KMS-11 (cell line): ENCODE results near the gene ZNF81.
"Not testable (repeated sequence)": the region's sequence is repeated elsewhere in the genome, so short reads cannot be mapped to it uniquely, and the experiment has no call there.

Experiments
- H2AFZ ChIP-seq: fragments of 200-600 bp; sonication (generic); 2 replicates; pipeline ENCODE4 v1.6.1; 2016; ENCODE audit warnings: antibody characterized with exemption, mixed run types, low read depth
- H3K27ac ChIP-seq: fragments of 200-600 bp; sonication (generic); 2 replicates; pipeline ENCODE4 v1.6.1; 2016; ENCODE audit warnings: mild to moderate bottlenecking, mixed run types
- H3K27me3 ChIP-seq: fragments of 200-600 bp; sonication (generic); 2 replicates; pipeline ENCODE4 v1.6.1; 2017; ENCODE audit warnings: mild to moderate bottlenecking, low read depth, mixed run types, moderate library complexity; ENCODE audit not compliant: insufficient read depth
- H3K36me3 ChIP-seq: fragments of 200-600 bp; sonication (generic); 2 replicates; pipeline ENCODE4 v1.6.1; 2017; ENCODE audit warnings: mild to moderate bottlenecking, mixed run types; ENCODE audit not compliant: insufficient read depth
- H3K4me1 ChIP-seq: fragments of 200-600 bp; sonication (generic); 2 replicates; pipeline ENCODE4 v1.6.1; 2016; ENCODE audit warnings: mild to moderate bottlenecking, low read depth, mixed run types; ENCODE audit not compliant: poor library complexity, severe bottlenecking
- H3K4me2 ChIP-seq: fragments of 200-600 bp; sonication (generic); 2 replicates; pipeline ENCODE4 v1.7.0; 2016; ENCODE audit warnings: mild to moderate bottlenecking, mixed run types
- H3K4me3 ChIP-seq: fragments of 200-600 bp; sonication (generic); IDR thresholded peaks from 2 replicates; pipeline ENCODE4 v1.6.1; 2017; ENCODE audit warnings: low read depth, low read length, mixed read lengths; ENCODE audit not compliant: insufficient read depth
- H3K79me2 ChIP-seq: fragments of 200-600 bp; sonication (generic); 2 replicates; pipeline ENCODE4 v1.6.1; 2016; ENCODE audit warnings: low read depth, mixed run types; ENCODE audit not compliant: insufficient read depth
- H3K9ac ChIP-seq: fragments of 200-600 bp; sonication (generic); 2 replicates; pipeline ENCODE4 v1.6.1; 2016; ENCODE audit warnings: mild to moderate bottlenecking, mixed run types
- H4K20me1 ChIP-seq: fragments of 200-600 bp; sonication (generic); 2 replicates; pipeline ENCODE4 v1.6.1; 2016; ENCODE audit warnings: mild to moderate bottlenecking, mixed run types; ENCODE audit not compliant: insufficient read depth
- CTCF ChIP-seq: fragments of 200-600 bp; sonication (generic); conservative IDR thresholded peaks from 2 replicates; pipeline ENCODE4 v1.6.1; 2017; ENCODE audit warnings: low read depth, mild to moderate bottlenecking, antibody characterized with exemption, low read length, moderate library complexity, mixed read lengths

Gene ZNF81

GRCh38 chrX:47960406-47960805 is 123.7 kb downstream of the ZNF81 start:
- H2AFZ ChIP-seq: no peak overlapping the region
- no peak overlapping the region for H3K9ac ChIP-seq

GRCh38 chrX:47961830-47962229 is 125.1 kb downstream of the ZNF81 start:
- not testable (repeated sequence) for H3K4me1 ChIP-seq, H3K4me2 ChIP-seq, H3K4me3 ChIP-seq, H3K36me3 ChIP-seq, H3K79me2 ChIP-seq, H3K9ac ChIP-seq, H3K27ac ChIP-seq, H2AFZ ChIP-seq, H4K20me1 ChIP-seq, H3K27me3 ChIP-seq

More at GRCh38 chrX:47960406-47960805, 123.7 kb downstream of the ZNF81 start:
- Histone ChIP-seq H3K27ac (no peak overlapping the region), H3K27me3 (no peaks in the 10 kb centered on the region), H3K36me3 (no peaks in the 10 kb centered on the region), H3K4me2 (no peak overlapping the region), H4K20me1 (no peaks in the 10 kb centered on the region), H3K4me1 (no peaks in the 10 kb centered on the region), H3K4me3 (no peak overlapping the region), H3K79me2 (no peaks in the 10 kb centered on the region)
- no peak for TF ChIP-seq CTCF

DNA sequence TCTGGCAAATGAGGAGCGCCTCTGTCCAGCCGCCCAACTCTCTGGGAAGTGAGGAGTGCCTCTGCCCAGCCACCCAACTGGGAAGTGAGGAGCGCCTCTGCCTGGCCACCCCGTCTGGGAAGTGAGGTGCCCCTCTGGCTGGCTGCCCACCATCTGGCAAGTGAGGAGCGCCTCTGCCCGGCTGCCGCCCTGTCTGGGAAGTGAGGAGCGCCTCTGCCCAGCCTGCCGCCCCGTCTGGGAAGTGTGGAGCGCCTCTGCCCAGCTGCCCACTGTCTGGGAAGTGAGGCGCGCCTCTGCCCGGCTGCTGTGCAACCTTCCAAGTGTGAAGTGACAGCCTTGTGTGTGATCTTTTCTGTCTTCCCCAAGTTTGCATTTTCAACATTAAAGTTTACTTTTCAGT is 128.8 kb downstream of the ZNF81 start:
- not testable (repeated sequence) for H3K4me2 ChIP-seq, H3K27me3 ChIP-seq, H3K36me3 ChIP-seq, H3K79me2 ChIP-seq, H3K9ac ChIP-seq, H4K20me1 ChIP-seq, H3K4me1 ChIP-seq, H2AFZ ChIP-seq, H3K4me3 ChIP-seq, H3K27ac ChIP-seq
